NT2/D1 (cell line): ENCODE measurements around the gene ZFAND2A.

Experiments used
- YY1 ChIP-seq: IDR thresholded peaks from 2 replicates; pipeline ENCODE4 v1.6.1; 2011; ENCODE audit not compliant: insufficient read length, insufficient read depth
- ZNF274 ChIP-seq: IDR thresholded peaks from 2 replicates; pipeline ENCODE4 v1.6.1; 2011; ENCODE audit warnings: mild to moderate bottlenecking, low read depth, low read length

DNA sequence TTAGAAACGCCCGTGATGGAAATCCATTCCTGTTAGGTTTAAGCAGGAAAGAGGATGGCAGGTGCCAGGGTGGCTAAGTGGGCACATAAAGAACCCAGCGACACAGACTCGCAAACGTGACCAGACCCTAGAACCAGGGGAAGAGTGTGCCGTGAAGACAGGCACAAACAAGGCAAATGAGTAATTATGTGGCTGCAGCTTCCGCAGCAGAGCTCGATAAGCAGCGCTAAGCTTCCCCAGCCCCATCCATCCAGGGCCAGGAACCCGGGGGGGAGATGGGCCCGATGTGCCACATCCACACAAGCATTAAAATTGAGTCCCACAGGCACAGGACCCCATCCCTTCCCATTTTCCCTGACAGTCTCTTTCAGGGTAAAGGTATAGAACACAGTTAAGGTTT is 14.0 kb upstream of the ZFAND2A start:
- TF ChIP-seq YY1 (no peak), ZNF274 (no peak)
